Measurements from ENCODE around the gene MESP1.

GRCh38 chr15:89785774-89786140 is 34.7 kb upstream of the MESP1 start:
- no peak for TF ChIP-seq CTCF (optimal IDR thresholded peaks at IDR 0.05 in 1 of 3, IDR thresholded peaks at IDR 0.05 in 1 of 3, conservative IDR thresholded peaks at IDR 0.05 in 1 of 3; ENCODE audit: extremely low read depth in 1 of 3, insufficient read depth in 2 of 3, low read length in 3 of 3)
- no peak for TF ChIP-seq EZH2 (IDR thresholded peaks at IDR 0.05; ENCODE audit: low read length)
